Ovary (tissue), 3 donors: ENCODE measurements around the gene RFC2.

Source experiments
- CTCF ChIP-seq, 3 donors: fragments of 450-650 bp in 2 of 3; fragments of 200-600 bp in 1 of 3; IDR thresholded peaks; one replicate each; pipeline versions ENCODE4 v1.5.1 to v1.8.0; 2016 to 2022; ENCODE audit warnings: antibody characterized with exemption in 3 of 3, mild to moderate bottlenecking in 1 of 3
- EP300 ChIP-seq: sonication (generic); formaldehyde crosslinking; IDR thresholded peaks from one replicate; pipeline ENCODE4 v1.6.1; 2017; ENCODE audit warnings: antibody characterized with exemption
- POLR2A ChIP-seq: fragments of 450-650 bp; IDR thresholded peaks from one replicate; pipeline ENCODE4 v1.6.1; 2017; ENCODE audit warnings: antibody characterized with exemption, mild to moderate bottlenecking, moderate library complexity
- donor health status: DM: no; HTN: no; CAD: no.

- TF ChIP-seq EP300, result no peak
- no peak for TF ChIP-seq CTCF (IDR thresholded peaks at IDR 0.05)
- TF ChIP-seq POLR2A, result no peak
Observed at GRCh38 chr7:74280985-74281384, 26.8 kb upstream of the RFC2 start.
